Right renal pelvis (tissue), 4 donors: ENCODE data around the gene PPP1R1B. TPM values are rescaled to one million over a fixed set of nuclear protein-coding genes. Genes with fewer than 3 reads are reported as not detected.

Experiments
- DNase-seq, 4 donors: peaks; one replicate each; pipeline ENCODE4 v3.0.0-alpha.2; 2013; ENCODE audit warnings: low read depth in 4 of 4, low spot score in 3 of 4, missing footprints in 1 of 4
- polyA plus RNA-seq, 4 donors: library from polyadenylated mRNA; unstranded; fragments of 120-200 nt; gene quantifications; one replicate each; pipeline ENCODE4 v1.2.1, GENCODE V29; 2013; ENCODE audit not compliant: insufficient read length in 4 of 4

The PPP1R1B gene
- polyA plus RNA-seq, 4 donors, result 13.8 to 19.8 (median 17.3) TPM

GRCh38 chr17:39600288-39600996, 26.3 kb upstream of the PPP1R1B start:
- DNase-seq, result no peak

DNA sequence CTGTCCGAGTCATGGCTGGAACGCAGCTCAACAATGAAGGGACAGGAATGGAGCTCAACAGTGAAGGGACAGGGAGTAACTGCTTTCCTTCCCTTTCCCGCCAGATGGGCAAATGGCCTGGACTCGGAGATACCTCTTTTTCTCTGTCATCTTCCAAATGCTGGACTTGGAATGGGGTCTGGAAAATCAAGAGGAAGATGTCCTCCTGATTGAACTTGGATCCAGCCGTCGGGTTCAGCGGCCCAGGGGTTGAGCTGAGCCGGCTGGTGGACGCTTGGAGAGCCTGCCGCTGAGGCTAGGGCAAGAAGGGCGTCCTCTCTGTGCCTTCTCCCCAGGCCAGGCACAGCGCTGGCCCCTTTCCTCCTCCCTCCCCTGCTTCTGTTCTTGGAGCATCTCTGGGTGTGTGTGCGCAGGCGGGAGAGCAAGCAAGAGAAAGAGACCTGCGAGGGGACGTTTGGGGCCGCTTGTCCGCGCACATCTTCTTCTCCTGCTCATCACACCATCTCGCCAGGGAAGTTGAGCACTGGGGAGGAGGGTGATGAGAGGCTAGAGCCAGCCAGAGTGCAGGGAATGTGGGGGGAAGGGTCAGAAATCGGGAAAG, 25.7 kb upstream of the PPP1R1B start:
- no peak for DNase-seq

DNA sequence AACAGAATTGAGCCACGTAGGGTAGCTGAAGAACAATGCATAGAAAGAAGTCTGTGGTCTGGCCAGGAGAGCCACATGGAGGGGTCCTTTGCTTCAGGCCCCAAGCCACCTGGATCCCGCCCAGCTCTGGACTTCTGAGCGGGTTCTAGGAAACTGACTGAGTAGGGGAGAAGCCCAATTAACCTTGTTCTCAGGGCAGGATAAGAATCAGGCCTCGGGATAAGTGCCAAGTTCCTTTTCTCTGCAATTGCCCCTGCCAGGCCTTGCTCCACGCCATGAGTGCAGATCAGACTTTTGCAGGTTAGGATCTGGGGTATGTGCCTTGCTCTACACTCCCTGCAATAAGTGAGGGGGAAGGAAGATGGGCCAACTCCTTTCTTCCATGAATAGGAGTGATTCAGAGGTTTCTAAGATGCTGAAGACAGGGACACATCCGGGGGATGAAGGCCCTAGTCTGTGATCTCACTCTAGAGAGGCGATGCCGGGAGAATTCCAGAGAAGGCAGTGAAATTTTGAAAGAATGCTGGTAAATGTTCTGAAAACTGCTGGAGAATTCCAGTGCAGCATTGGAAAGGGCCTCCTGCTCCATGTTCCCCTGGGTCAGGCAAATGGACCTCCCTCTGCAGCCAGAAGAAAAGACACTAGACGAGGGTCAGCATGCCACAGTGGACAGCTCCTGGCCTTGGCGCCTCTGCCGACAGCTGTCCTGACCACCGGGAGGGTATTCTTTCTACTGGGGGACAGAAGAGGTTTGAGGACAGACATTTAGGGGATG, 24.8 kb upstream of the PPP1R1B start:
- DNase-seq, result no peak

DNA sequence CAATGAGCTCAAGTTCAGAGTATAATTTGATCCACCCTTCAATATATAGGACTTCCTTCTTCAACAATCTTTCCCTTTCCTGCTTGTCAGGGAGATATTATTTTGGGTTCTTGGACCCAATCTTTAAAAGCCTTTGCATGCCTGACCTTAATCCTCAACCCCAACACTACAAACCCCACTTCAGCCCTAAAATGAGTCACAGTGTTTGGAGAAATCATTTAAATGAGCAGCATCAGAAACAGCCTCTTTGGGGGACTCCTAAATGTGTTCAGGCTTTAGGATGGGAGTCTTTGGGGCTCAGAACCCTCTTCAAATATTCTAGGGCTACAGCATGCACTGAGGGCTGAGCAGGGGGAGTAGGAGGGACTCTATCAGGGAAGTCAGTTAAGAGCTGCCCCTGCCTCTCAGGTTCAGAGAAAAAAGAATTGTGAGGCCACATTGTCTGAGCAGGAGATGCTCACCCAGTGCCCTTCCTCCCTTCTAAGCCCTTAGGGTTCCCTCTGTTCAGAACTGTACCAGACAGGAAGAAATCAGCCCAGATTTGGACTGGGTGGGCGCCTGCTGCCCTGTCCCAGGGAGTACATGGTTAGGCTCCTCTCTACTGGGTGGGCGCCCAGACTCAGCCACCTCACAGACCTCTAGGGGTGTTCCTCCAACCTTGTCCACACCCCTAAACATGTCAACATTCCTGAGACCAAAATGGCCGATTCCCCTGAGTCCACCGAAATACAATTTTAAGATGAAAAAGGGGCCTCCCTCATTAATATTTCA, 24.0 kb upstream of the PPP1R1B start:
- no peak for DNase-seq

- DNase-seq, result no peak
These were observed 23.3 kb upstream of the PPP1R1B start for GRCh38 chr17:39603304-39604016.

DNA sequence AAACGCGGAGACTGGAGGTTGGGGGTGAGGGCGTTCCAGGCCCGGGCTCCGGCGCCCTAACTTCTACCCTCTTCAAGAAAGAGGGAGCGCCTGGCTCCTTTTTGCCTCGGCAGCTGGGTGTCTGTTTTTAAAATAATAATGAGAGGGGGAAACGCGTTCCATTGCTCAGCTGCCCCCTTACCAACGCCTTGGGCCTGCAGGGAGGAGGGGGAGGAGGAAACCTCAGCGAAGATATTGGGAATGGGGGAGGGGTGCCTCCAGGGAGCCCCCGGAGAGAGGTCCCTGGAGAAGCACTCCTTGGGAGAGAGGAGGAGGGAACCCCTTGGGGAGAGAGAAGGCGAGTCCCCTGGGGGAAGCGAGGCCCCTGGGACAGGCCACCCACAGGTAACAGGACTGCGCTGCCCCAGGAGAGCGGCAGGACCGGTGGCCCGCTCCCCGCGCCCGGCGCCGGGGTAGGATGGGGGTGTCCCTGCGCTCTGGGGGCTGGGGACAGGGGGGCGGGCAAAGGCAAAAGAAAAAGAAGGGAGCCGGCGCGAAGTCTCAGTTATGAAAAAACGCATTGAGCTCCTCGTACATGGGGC, 21.8 kb upstream of the PPP1R1B start:
- DNase-seq, result no peak

GRCh38 chr17:39605492-39606433, 21.0 kb upstream of the PPP1R1B start:
- no peak for DNase-seq

DNA sequence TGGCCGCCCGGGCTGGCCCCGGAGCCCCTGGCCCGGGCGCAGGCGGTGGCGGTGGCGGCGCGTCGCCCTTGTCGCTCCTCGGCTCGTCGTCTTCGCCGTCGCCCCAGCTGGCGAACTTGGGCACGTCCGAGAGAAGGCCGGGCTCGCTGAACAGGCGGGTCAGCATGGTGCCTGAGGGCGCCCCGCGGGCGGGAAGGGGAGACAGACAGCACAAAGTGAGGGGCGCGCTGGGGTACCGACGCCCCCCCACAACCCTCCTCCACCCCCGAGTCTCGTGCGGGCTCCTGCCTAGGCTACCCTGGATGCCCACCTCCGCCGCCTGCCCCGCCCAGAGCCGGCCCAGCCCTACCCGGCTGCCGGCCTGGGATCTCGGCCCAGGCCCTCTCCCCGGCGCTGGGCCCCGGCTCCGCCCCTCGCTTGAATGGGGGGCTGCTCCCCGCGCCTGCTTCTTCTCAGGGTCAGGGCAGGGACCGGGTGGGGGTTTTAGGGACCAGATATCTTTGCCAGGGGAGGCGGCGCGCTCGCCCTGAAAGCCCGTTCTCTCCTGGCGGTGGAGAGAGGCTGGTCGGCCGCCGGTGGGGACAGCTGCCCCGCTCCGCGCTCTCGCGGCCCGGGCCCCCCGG, 20.2 kb upstream of the PPP1R1B start:
- DNase-seq, result no peak

GRCh38 chr17:39607057-39607850, 19.5 kb upstream of the PPP1R1B start:
- no peak for DNase-seq

- DNase-seq, result no peak
These were observed 19.0 kb upstream of the PPP1R1B start, which contains the start of gene NEUROD2 for GRCh38 chr17:39607851-39608130. NEUROD2 (minus strand) TSS chr17:39607920; CDS start chr17:39606599, 1,321 bp downstream.

DNA sequence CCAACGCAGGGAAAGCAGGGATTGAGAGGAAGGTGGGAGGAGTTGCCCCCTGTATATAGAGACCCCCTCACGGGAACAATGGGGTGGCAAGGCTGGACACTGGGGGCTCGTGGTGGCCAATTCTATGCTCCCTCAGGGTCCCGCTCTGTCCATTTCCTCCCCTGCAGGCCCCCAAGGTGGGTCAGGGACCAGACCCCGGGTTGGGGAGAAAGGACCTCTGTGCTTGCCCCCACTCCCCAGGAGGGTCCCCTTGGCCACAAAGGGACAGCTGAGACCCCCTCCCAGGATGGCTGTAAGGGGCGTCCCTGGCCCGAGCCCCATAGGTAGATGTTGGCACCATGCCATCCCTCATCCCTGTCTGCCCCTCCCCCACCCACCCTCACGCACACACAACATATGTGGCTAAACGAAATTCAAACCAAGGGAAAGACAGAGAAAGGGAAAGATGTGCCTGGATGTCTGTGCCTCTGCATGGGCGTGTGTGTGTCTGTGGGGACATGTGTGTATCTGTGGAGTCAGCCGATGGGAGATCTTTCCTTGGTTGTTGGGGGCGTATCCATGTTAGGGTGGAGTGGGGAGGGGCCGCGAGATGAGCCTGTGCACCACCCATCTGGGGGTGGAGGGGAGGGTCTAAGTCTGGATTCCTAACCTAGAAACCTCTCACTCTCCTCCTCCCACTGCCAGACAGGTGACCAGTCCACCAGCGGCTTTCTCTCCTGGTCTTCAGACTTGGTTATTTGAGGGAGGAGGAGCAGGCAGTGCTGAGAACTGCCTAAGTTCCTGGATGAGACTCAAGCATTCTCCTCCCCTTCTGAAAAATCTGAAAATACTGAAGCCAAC, 18.4 kb upstream of the PPP1R1B start:
- no peak for DNase-seq

DNA sequence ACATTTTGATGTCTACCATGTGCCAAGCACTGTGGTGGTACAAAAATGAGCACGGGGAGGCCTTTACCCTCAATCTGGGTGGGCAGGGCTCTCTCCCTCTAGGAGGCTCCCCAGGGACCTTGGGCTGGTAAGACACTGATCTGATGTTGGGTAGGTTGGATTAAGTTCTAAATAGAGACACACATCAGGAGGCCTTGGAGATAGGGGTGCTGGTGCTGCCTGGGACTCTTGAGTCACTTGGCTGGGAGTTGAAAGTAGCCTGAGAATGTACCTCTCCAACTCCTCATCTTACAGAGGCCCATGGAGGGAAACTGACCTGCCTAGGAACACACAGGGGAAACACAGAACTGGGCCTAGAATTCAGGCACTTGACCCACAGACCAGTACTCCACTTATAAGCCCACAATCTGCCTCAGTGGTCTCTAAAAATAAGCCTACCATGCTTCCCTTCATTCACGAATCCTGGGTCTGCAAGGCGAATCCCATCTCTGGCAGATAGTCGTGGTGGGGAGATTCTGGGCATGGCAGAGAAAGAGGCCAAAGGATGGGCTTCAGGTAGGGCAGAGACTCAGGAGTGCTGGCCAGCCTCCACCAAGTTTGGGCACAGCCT, 17.2 kb upstream of the PPP1R1B start:
- no peak for DNase-seq

- DNase-seq, result no peak
These were observed 15.2 kb upstream of the PPP1R1B start for GRCh38 chr17:39611401-39612112.

GRCh38 chr17:39612291-39612894, 14.4 kb upstream of the PPP1R1B start:
- DNase-seq, result no peak

GRCh38 chr17:39612935-39613464, 13.8 kb upstream of the PPP1R1B start:
- no peak for DNase-seq
